ENCODE results near the gene GNAT2. TPM values are rescaled to one million over a fixed set of nuclear protein-coding genes. Genes with fewer than 3 reads are reported as not detected.
A peak's percentile ranks its signal among the peaks of the same experiment; 100 is the strongest.

GNAT2 gene
- total RNA-seq, 4 donors from 2014 or later, result not detected

DNA sequence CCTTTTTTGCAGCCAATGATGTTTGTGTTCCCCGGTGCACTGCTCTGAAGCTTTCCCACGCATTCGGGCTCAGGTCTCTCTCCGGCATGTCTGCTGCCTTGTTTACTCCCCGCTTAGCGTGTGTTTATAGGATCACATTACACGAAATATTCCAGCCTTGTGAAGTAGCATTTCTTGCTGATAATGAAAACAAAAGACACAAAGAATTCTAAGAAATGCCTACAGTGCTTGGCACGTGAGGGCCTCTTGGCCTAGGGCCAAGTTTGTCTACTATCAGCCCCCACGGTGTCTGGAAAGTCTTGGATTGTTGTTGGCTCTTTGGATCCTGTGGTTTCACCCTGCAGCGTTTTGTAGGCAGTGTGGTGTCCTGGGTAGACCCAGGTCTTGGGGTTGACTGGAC is 25.3 kb upstream of the GNAT2 start:
- Histone ChIP-seq H3K4me3 (no peak overlapping the region), H3K36me3 (no peaks in the 10 kb centered on the region), H3K4me1 (peaks cover 0 to 6% of the 10 kb centered on the region in 2 donors), H3K27ac (no peak overlapping the region), H3K27me3 (no peaks in the 10 kb centered on the region), H3K9me3 (no peaks in the 10 kb centered on the region)
- ATAC-seq (no peak), DNase-seq (no peak)
- TF ChIP-seq, protein P1, sequence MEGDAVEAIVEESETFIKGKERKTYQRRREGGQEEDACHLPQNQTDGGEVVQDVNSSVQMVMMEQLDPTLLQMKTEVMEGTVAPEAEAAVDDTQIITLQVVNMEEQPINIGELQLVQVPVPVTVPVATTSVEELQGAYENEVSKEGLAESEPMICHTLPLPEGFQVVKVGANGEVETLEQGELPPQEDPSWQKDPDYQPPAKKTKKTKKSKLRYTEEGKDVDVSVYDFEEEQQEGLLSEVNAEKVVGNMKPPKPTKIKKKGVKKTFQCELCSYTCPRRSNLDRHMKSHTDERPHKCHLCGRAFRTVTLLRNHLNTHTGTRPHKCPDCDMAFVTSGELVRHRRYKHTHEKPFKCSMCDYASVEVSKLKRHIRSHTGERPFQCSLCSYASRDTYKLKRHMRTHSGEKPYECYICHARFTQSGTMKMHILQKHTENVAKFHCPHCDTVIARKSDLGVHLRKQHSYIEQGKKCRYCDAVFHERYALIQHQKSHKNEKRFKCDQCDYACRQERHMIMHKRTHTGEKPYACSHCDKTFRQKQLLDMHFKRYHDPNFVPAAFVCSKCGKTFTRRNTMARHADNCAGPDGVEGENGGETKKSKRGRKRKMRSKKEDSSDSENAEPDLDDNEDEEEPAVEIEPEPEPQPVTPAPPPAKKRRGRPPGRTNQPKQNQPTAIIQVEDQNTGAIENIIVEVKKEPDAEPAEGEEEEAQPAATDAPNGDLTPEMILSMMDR (IDR thresholded peaks at IDR 0.05 in 4 of 5, conservative IDR thresholded peaks at IDR 0.05 in 1 of 5), result no peak
- no peak for TF ChIP-seq POLR2A (IDR thresholded peaks at IDR 0.05)
- in situ Hi-C loops (cut with MboI; ENCODE audit: low sequenced_read_pairs in 4 of 4), result loop anchor here (5.0 to 10.0 kb wide), 3 partner anchors 128 to 343 kb away; partner anchors contain the start of gene AHCYL1 (in 1 of the 4)
- intact Hi-C loops (cut with DNase I; ENCODE audit: low total_unique reads), result loop anchor here (5.0 kb wide), 2 partner anchors 58 to 97 kb away; partner anchors contain the start of gene GNAI3

- H3K27ac ChIP-seq, result no peak overlapping the region
These were observed 24.2 kb upstream of the GNAT2 start for GRCh38 chr1:109643385-109644230.

DNA sequence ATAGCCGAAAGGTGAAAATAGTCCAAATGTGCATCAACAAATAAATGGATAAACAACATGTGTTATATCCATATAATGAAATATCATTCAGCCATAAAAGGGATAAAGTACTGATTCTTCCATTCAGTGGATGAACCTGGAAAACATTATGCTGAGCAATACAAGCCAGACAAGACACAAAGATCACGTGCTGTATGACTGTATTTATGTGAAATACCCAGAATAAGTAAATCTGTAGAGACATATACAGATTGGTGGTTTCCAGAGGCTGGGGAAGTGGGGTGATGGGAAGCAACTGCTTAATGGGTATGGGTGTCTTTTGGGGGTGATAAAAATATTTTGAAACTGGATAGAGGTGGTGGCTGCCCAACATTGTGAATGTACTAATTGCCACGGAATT is 23.2 kb upstream of the GNAT2 start:
- DNase-seq, result no peak

More at GRCh38 chr1:109643385-109644230, 24.2 kb upstream of the GNAT2 start:
- intact Hi-C loops (cut with DNase I; ENCODE audit: low total_unique reads), result loop anchor here (2.0 to 5.0 kb wide), 3 partner anchors 43 to 96 kb away; partner anchors contain the start of genes GNAI3 and GSTM1
- ATAC-seq (peak; percentile 92 to 95), DNase-seq (peak; percentile 60 to 69)
- Histone ChIP-seq H3K4me1 (peaks cover 0 to 6% of the 10 kb centered on the region in 2 donors), H3K4me3 (peak overlapping the region in 1 of 4 donors; percentile 14), H3K27me3 (no peaks in the 10 kb centered on the region), H3K9me3 (no peaks in the 10 kb centered on the region), H3K36me3 (no peaks in the 10 kb centered on the region)
- TF ChIP-seq, protein P1 (IDR thresholded peaks at IDR 0.05 in 4 of 5, conservative IDR thresholded peaks at IDR 0.05 in 1 of 5), result peak; percentile 73 to 92 (median 85)
- no peak for TF ChIP-seq POLR2A (IDR thresholded peaks at IDR 0.05)
- in situ Hi-C loops (cut with MboI; ENCODE audit: low sequenced_read_pairs in 4 of 4), result loop anchor here (5.0 to 10.0 kb wide), 3 partner anchors 129 to 344 kb away; partner anchors contain the start of gene AHCYL1 (in 1 of the 4)

GRCh38 chr1:109641861-109642260 is 22.4 kb upstream of the GNAT2 start:
- intact Hi-C loops (cut with DNase I; ENCODE audit: low total_unique reads) (loop anchor here (2.0 to 5.0 kb wide), 4 partner anchors 45 to 343 kb away; partner anchors contain the start of genes AHCYL1, GNAI3 and GSTM1), in situ Hi-C loops (cut with MboI; ENCODE audit: low sequenced_read_pairs in 4 of 4) (loop anchor here (5.0 to 10.0 kb wide), 3 partner anchors 130 to 345 kb away; partner anchors contain the start of gene AHCYL1 (in 1 of the 4))
- H3K4me1 ChIP-seq, result peaks cover 0 to 6% of the 10 kb centered on the region in 2 donors
- TF ChIP-seq, protein P1 (IDR thresholded peaks at IDR 0.05 in 4 of 5, conservative IDR thresholded peaks at IDR 0.05 in 1 of 5), result no peak
- TF ChIP-seq POLR2A (IDR thresholded peaks at IDR 0.05), result no peak
- H3K27me3 ChIP-seq, result no peaks in the 10 kb centered on the region
- DNase-seq (no peak), ATAC-seq (no peak)
- H3K36me3 ChIP-seq, result no peaks in the 10 kb centered on the region
- H3K4me3 ChIP-seq, result no peak overlapping the region
- no peak overlapping the region for H3K27ac ChIP-seq
- H3K9me3 ChIP-seq, result no peaks in the 10 kb centered on the region

More for the DNA sequence above, 23.2 kb upstream of the GNAT2 start:
- no peak for TF ChIP-seq POLR2A (IDR thresholded peaks at IDR 0.05)
- TF ChIP-seq, protein P1 (IDR thresholded peaks at IDR 0.05 in 4 of 5, conservative IDR thresholded peaks at IDR 0.05 in 1 of 5), result no peak
- Histone ChIP-seq H3K27ac (no peak overlapping the region), H3K36me3 (no peaks in the 10 kb centered on the region), H3K9me3 (no peaks in the 10 kb centered on the region), H3K4me3 (no peak overlapping the region), H3K4me1 (peaks cover 0 to 6% of the 10 kb centered on the region in 2 donors), H3K27me3 (no peaks in the 10 kb centered on the region)
- intact Hi-C loops (cut with DNase I; ENCODE audit: low total_unique reads), result loop anchor here (2.0 to 5.0 kb wide), 3 partner anchors 44 to 95 kb away; partner anchors contain the start of genes GNAI3 and GSTM1
- no peak for ATAC-seq
- in situ Hi-C loops (cut with MboI; ENCODE audit: low sequenced_read_pairs in 4 of 4), result loop anchor here (5.0 to 10.0 kb wide), 3 partner anchors 130 to 345 kb away; partner anchors contain the start of gene AHCYL1 (in 1 of the 4)
